OCI-LY1 (cell line): ENCODE results near the gene C15orf62.

ENCODE experiments used
- CTCF ChIP-seq: fragments of 200-600 bp; sonication (generic), shearing (Covaris generic); IDR thresholded peaks from 2 replicates; pipeline ENCODE4 v1.5.1; 2017; ENCODE audit warnings: mild to moderate bottlenecking, antibody characterized with exemption, low read length, moderate library complexity, mixed read lengths
- EZH2 ChIP-seq: fragments of 200-600 bp; sonication (generic), shearing (Covaris generic); IDR thresholded peaks from 2 replicates; pipeline ENCODE4 v1.8.0; 2017; ENCODE audit warnings: borderline replicate concordance, mixed run types, mild to moderate bottlenecking, antibody characterized with exemption, low read length, moderate library complexity, mixed read lengths

DNA sequence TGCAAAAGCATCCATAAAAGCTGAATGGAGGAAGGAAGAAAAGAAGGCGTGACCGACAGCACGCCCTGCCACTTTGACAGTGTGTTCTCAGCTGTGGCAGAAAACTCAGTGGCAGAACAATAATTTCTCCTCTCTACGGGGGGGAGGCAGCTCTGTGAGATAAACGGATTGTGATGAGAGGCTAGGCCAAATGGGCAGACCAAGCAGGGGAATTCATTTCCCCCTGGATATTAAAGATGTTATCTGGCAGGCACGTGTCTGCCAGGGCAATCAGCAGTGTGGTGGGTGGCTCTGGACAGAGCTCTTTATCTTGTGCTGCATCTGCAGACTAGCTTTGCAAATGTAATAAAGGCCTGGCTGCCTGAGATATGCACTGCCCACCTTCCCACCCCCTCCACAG lies 12.8 kb upstream of the C15orf62 start:
- TF ChIP-seq CTCF (no peak), EZH2 (no peak)
